Astrocyte (in vitro differentiated cells and primary cell): ENCODE data around the gene RSPH4A. TPM values are rescaled to one million over a fixed set of nuclear protein-coding genes. Genes with fewer than 3 reads are reported as not detected.

Experiments
- DNase-seq: peaks from one replicate; pipeline ENCODE4 v3.0.0-alpha.2; 2010; ENCODE audit warnings: low read depth
- FAIRE-seq: peaks from 2 replicates; lab custom pipeline; 2011; peaks lifted over from hg19 to GRCh38; lab: Jason Lieb, UNC
- H2AFZ ChIP-seq: 2 replicates; pipeline ENCODE4 v1.6.0; 2012; ENCODE audit warnings: low read depth, low read length, inconsistent platforms
- H3K27ac ChIP-seq: 2 replicates; pipeline ENCODE4 v1.5.1; 2011; ENCODE audit warnings: low read depth, low read length, inconsistent platforms
- H3K27me3 ChIP-seq: 2 replicates; pipeline ENCODE4 v1.6.0; 2011; ENCODE audit warnings: low read length, inconsistent platforms; ENCODE audit not compliant: insufficient read depth
- H3K36me3 ChIP-seq: 2 replicates; pipeline ENCODE4 v1.5.1; 2011; ENCODE audit warnings: low read length, inconsistent platforms; ENCODE audit not compliant: insufficient read depth
- H3K4me1 ChIP-seq: 2 replicates; pipeline ENCODE4 v1.5.1; 2011; ENCODE audit warnings: low read length, inconsistent platforms; ENCODE audit not compliant: insufficient read depth
- H3K4me2 ChIP-seq: 2 replicates; pipeline ENCODE4 v1.6.0; 2012; ENCODE audit warnings: low read length, inconsistent platforms
- H3K4me3 ChIP-seq: 2 replicates; pipeline ENCODE4 v1.5.1; 2011; ENCODE audit warnings: low read depth, mild to moderate bottlenecking, low read length, inconsistent platforms; ENCODE audit not compliant: insufficient read depth
- H3K79me2 ChIP-seq: 2 replicates; pipeline ENCODE4 v1.6.0; 2012; ENCODE audit warnings: mild to moderate bottlenecking, low read length, inconsistent platforms; ENCODE audit not compliant: insufficient read depth
- H3K9ac ChIP-seq: 2 replicates; pipeline ENCODE4 v1.6.0; 2012; ENCODE audit warnings: mild to moderate bottlenecking, low read length, inconsistent platforms
- H3K9me3 ChIP-seq: 2 replicates; pipeline ENCODE4 v1.5.1; 2012; ENCODE audit warnings: low read depth, mild to moderate bottlenecking, low read length, inconsistent platforms; ENCODE audit not compliant: insufficient read depth
- H4K20me1 ChIP-seq: 2 replicates; pipeline ENCODE4 v1.6.0; 2012; ENCODE audit warnings: low read length, inconsistent platforms; ENCODE audit not compliant: insufficient read depth
- H3K27ac Mint-ChIP-seq: one replicate; pipeline ENCODE4 v1.8.0; 2021; ENCODE audit warnings: mild to moderate bottlenecking, mixed read lengths; ENCODE audit not compliant: unreplicated experiment
- H3K27me3 Mint-ChIP-seq: one replicate; pipeline ENCODE4 v1.8.0; 2021; ENCODE audit warnings: low read depth, mixed read lengths; ENCODE audit not compliant: unreplicated experiment
- H3K36me3 Mint-ChIP-seq: one replicate; pipeline ENCODE4 v1.8.0; 2021; ENCODE audit warnings: low read depth, mixed read lengths; ENCODE audit not compliant: unreplicated experiment
- H3K4me1 Mint-ChIP-seq: one replicate; pipeline ENCODE4 v1.8.0; 2021; ENCODE audit warnings: low read depth, mixed read lengths; ENCODE audit not compliant: unreplicated experiment
- H3K4me3 Mint-ChIP-seq: one replicate; pipeline ENCODE4 v1.8.0; 2021; ENCODE audit warnings: mild to moderate bottlenecking, moderate library complexity, mixed read lengths; ENCODE audit not compliant: unreplicated experiment
- H3K9me3 Mint-ChIP-seq: one replicate; pipeline ENCODE4 v1.8.0; 2021; ENCODE audit warnings: mild to moderate bottlenecking, mixed read lengths; ENCODE audit not compliant: unreplicated experiment
- EZH2 ChIP-seq: IDR thresholded peaks from 2 replicates; pipeline ENCODE4 v1.6.1; 2012; ENCODE audit warnings: mild to moderate bottlenecking, low read length, inconsistent platforms; ENCODE audit not compliant: insufficient read depth
- total RNA-seq: library from RNA; stranded (reverse); gene quantifications from 2 replicates; pipeline ENCODE4 v1.2.1, GENCODE V29; 2021
- TF ChIP-seq, protein P1 (sequence below): IDR thresholded peaks from 2 replicates; pipeline ENCODE4 v1.5.1; 2011; ENCODE audit warnings: low read depth, mild to moderate bottlenecking, inconsistent platforms, low read length, moderate library complexity; ENCODE audit not compliant: insufficient read depth

The RSPH4A gene
- total RNA-seq, 1 donor from 2014 or later = 0.48 TPM

DNA sequence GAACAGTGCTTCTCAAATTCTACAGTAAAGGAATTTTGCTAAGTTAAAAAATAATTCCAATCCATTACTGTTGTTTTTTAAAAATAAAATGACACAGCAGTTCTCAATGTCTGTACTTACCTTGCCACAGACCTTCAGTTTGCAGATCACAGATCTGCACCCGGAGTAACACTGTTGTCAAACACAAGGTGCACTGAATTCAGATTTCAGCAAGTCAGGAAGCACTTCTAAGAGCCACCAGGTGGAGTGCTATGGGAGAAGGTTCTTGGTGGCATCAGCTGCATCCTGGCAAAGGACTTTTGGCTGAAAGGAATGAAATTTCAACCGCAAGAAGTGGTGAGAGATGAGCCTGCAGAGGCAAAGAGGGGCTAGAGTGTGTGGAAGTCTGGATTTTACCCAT, 17.4 kb downstream of the RSPH4A start:
- no peaks in the 10 kb centered on the region for H3K4me1 ChIP-seq
- H3K4me2 ChIP-seq = no peak overlapping the region
- no peak overlapping the region for H3K27ac ChIP-seq
- no peak for FAIRE-seq
- Mint-ChIP-seq H3K9me3 (no peaks in the 10 kb centered on the region), H3K27me3 (no peaks in the 10 kb centered on the region), H3K27ac (no peak overlapping the region), H3K4me3 (no peak overlapping the region), H3K36me3 (peaks cover 9% of the 10 kb centered on the region), H3K4me1 (peaks cover 7% of the 10 kb centered on the region)
- no peak for DNase-seq
- H3K4me3 ChIP-seq = no peak overlapping the region
- no peaks in the 10 kb centered on the region for H3K27me3 ChIP-seq
- no peak overlapping the region for H3K9ac ChIP-seq
- no peaks in the 10 kb centered on the region for H3K79me2 ChIP-seq
- TF ChIP-seq, protein P1, sequence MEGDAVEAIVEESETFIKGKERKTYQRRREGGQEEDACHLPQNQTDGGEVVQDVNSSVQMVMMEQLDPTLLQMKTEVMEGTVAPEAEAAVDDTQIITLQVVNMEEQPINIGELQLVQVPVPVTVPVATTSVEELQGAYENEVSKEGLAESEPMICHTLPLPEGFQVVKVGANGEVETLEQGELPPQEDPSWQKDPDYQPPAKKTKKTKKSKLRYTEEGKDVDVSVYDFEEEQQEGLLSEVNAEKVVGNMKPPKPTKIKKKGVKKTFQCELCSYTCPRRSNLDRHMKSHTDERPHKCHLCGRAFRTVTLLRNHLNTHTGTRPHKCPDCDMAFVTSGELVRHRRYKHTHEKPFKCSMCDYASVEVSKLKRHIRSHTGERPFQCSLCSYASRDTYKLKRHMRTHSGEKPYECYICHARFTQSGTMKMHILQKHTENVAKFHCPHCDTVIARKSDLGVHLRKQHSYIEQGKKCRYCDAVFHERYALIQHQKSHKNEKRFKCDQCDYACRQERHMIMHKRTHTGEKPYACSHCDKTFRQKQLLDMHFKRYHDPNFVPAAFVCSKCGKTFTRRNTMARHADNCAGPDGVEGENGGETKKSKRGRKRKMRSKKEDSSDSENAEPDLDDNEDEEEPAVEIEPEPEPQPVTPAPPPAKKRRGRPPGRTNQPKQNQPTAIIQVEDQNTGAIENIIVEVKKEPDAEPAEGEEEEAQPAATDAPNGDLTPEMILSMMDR = peak; percentile 13
- TF ChIP-seq EZH2 = no peak
- H3K9me3 ChIP-seq = no peaks in the 10 kb centered on the region
- no peaks in the 10 kb centered on the region for H4K20me1 ChIP-seq
- H3K36me3 ChIP-seq = no peaks in the 10 kb centered on the region
- no peak overlapping the region for H2AFZ ChIP-seq

DNA sequence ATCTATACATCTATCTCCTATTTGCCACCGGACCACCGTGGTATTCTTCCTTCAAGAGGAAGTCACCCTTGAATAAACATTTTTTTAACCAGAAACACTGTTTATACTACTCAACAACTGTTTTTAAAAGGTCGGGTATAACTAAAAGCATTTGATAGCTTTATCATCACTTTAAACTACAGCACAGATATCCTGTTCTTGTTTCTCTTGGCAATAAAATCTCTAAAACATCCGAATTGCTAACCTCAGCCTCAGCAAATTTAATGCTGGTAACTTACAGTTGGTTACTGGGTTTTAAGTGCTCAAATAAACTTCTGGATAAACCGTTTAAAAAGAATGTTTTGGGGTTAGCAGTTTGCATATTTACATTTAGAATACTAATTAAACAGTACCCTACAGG, 31.9 kb downstream of the RSPH4A start:
- peak; percentile 55 for DNase-seq
- Mint-ChIP-seq H3K4me3 (no peak overlapping the region), H3K27ac (no peak overlapping the region), H3K27me3 (no peaks in the 10 kb centered on the region), H3K4me1 (no peaks in the 10 kb centered on the region), H3K36me3 (peaks cover 11% of the 10 kb centered on the region), H3K9me3 (peaks cover 2% of the 10 kb centered on the region)
- peaks cover 12% of the 10 kb centered on the region for H4K20me1 ChIP-seq
- H3K79me2 ChIP-seq = no peaks in the 10 kb centered on the region
- peaks cover 9% of the 10 kb centered on the region for H3K4me1 ChIP-seq
- H3K9me3 ChIP-seq = no peaks in the 10 kb centered on the region
- no peak overlapping the region for H3K4me3 ChIP-seq
- peaks cover 12% of the 10 kb centered on the region for H3K36me3 ChIP-seq
- no peaks in the 10 kb centered on the region for H3K27me3 ChIP-seq
- TF ChIP-seq EZH2 = no peak
- TF ChIP-seq, protein P1 = no peak
- H2AFZ ChIP-seq = no peak overlapping the region
- peak overlapping the region; percentile 63 for H3K4me2 ChIP-seq
- H3K9ac ChIP-seq = no peak overlapping the region
- FAIRE-seq = no peak
- H3K27ac ChIP-seq = no peak overlapping the region

DNA sequence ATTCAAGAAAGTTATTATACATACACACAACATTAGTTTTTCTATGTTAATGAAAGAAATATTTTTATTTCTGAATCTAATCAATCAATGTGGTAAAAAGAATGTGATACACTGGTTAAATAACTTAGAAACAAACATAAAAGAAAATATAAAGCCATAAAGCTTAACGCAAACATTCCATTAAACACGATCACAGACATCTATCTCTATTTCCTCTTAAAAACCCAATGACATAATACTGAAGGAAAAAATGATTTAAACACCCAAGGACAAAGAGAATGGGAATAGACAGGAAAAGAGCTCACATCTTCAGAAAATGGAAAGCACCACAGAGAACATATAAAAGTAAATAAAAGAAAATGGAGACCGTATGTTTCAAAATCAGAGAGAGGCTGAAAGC, 32.9 kb downstream of the RSPH4A start:
- no peaks in the 10 kb centered on the region for H3K27me3 ChIP-seq
- no peak overlapping the region for H3K4me3 ChIP-seq
- Mint-ChIP-seq H3K27ac (no peak overlapping the region), H3K4me3 (no peak overlapping the region), H3K36me3 (peaks cover 9% of the 10 kb centered on the region), H3K27me3 (no peaks in the 10 kb centered on the region), H3K9me3 (peaks cover 2% of the 10 kb centered on the region), H3K4me1 (no peaks in the 10 kb centered on the region)
- FAIRE-seq = no peak
- no peak for DNase-seq
- no peaks in the 10 kb centered on the region for H3K79me2 ChIP-seq
- no peak overlapping the region for H3K27ac ChIP-seq
- H3K4me2 ChIP-seq = no peak overlapping the region
- peaks cover 9% of the 10 kb centered on the region for H3K4me1 ChIP-seq
- no peak overlapping the region for H2AFZ ChIP-seq
- no peaks in the 10 kb centered on the region for H3K9me3 ChIP-seq
- no peak overlapping the region for H3K9ac ChIP-seq
- peaks cover 12% of the 10 kb centered on the region for H4K20me1 ChIP-seq
- TF ChIP-seq, protein P1 = no peak
- no peak for TF ChIP-seq EZH2
- peaks cover 12% of the 10 kb centered on the region for H3K36me3 ChIP-seq
